HCT116 (cell line): ENCODE results near the gene PCGF5. TPM values are rescaled to one million over a fixed set of nuclear protein-coding genes. Genes with fewer than 3 reads are reported as not detected.

Experiments used
- ATAC-seq: fragments of 200-7000 bp; cut with Tn5 transposase; 2 replicates; pipeline ENCODE4 v1.9.1; 2020; ENCODE audit warnings: mild to moderate bottlenecking, moderate library complexity
- BruUV-seq: library from RNA; stranded (reverse); fragments of 400-500 nt; replicated peaks from 2 replicates; lab custom pipeline; 2021; lab: Mats Ljungman, UMichigan
- CTCF ChIA-PET: fragments of 300-600 bp; sonication (Branson Sonifier 250); formaldehyde crosslinking; loops from one replicate; lab custom pipeline; 2021; ENCODE audit warnings: antibody characterized with exemption; lab: Charles Lee
- POLR2A ChIA-PET: fragments of 300-600, 350-600 bp; sonication (Branson Sonifier 250); formaldehyde crosslinking; loops from one replicate; lab custom pipeline; 2021; ENCODE audit warnings: antibody characterized with exemption; lab: Charles Lee
- RAD21 ChIA-PET, 2 experiments: fragments of 300-600 bp; sonication (Branson Sonifier 250); formaldehyde crosslinking; loops; one replicate each; lab custom pipeline; 2023; ENCODE audit warnings: low total read pairs in 2 of 2; ENCODE audit not compliant: uncharacterized antibody in 2 of 2, unreplicated experiment in 2 of 2, low non-redundant PET in 1 of 2; lab: Charles Lee
- DNase-seq: peaks from one replicate; pipeline ENCODE4 v3.0.0-alpha.2; 2010; ENCODE audit warnings: low read depth, low spot score
- H2AFZ ChIP-seq: fragments of 200-600 bp; shearing (Covaris generic), sonication (generic); 2 replicates; pipeline ENCODE4 v1.6.1; 2017; ENCODE audit warnings: low read depth, mixed run types, mixed read lengths, antibody characterized with exemption, low read length; ENCODE audit not compliant: poor library complexity, severe bottlenecking
- H3K27ac ChIP-seq: 2 replicates; pipeline ENCODE4 v1.5.1; 2012; ENCODE audit warnings: low read depth, low read length
- H3K27me3 ChIP-seq: fragments of 200-600 bp; sonication (generic); 2 replicates; pipeline ENCODE4 v1.6.1; 2016; ENCODE audit warnings: mixed run types, low read length, mixed read lengths; ENCODE audit not compliant: insufficient read depth
- H3K36me3 ChIP-seq, 2 experiments: fragments of 200-500 bp in 1 of 2; fragments of 200-600 bp in 1 of 2; sonication (Bioruptor generic) in 1 of 2; sonication (generic) in 1 of 2; 2 replicates each; pipeline versions ENCODE4 v1.5.1 to v1.6.1; 2014 to 2016; ENCODE audit warnings: low read length in 2 of 2, inconsistent platforms in 1 of 2, mixed read lengths in 1 of 2, mixed run types in 1 of 2; ENCODE audit not compliant: insufficient read depth in 2 of 2, control insufficient read depth in 1 of 2
- H3K4me1 ChIP-seq, 2 experiments: fragments of 200-600 bp in 1 of 2; sonication (generic) in 1 of 2; 2 replicates each; pipeline versions ENCODE4 v1.5.1 to v1.6.1; 2012 to 2017; ENCODE audit warnings: low read length in 2 of 2, inconsistent platforms in 1 of 2, mild to moderate bottlenecking in 1 of 2, mixed read lengths in 1 of 2, mixed run types in 1 of 2, moderate library complexity in 1 of 2; ENCODE audit not compliant: insufficient read depth in 2 of 2, control insufficient read depth in 1 of 2
- H3K4me2 ChIP-seq: fragments of 200-600 bp; sonication (generic); 2 replicates; pipeline ENCODE4 v1.6.1; 2017; ENCODE audit warnings: mixed run types, low read length, mixed read lengths
- H3K4me3 ChIP-seq, 2 experiments: fragments of 200-600 bp in 1 of 2; sonication (generic) in 1 of 2; replicated peaks in 1 of 2; 2 replicates each; pipeline ENCODE4 v1.5.1; 2011 to 2016; ENCODE audit warnings: low read length in 2 of 2, control low read depth in 1 of 2, low read depth in 1 of 2, mild to moderate bottlenecking in 1 of 2, mixed read lengths in 1 of 2, mixed run types in 1 of 2
- H3K79me2 ChIP-seq: fragments of 200-600 bp; sonication (generic); 2 replicates; pipeline ENCODE4 v1.6.1; 2017; ENCODE audit warnings: mild to moderate bottlenecking, mixed run types, low read length, moderate library complexity, mixed read lengths; ENCODE audit not compliant: insufficient read depth
- H3K9ac ChIP-seq: fragments of 200-600 bp; sonication (generic); 2 replicates; pipeline ENCODE4 v1.6.1; 2016; ENCODE audit warnings: low read length, mixed read lengths
- H3K9me2 ChIP-seq: fragments of 200-600 bp; sonication (generic), shearing (Covaris generic); 2 replicates; pipeline ENCODE4 v1.6.1; 2017; ENCODE audit warnings: mixed run types, mild to moderate bottlenecking, moderate library complexity; ENCODE audit not compliant: insufficient read depth
- H3K9me3 ChIP-seq, 2 experiments: fragments of 200-500 bp in 1 of 2; fragments of 200-600 bp in 1 of 2; sonication (Bioruptor generic) in 1 of 2; sonication (generic) in 1 of 2; 2 replicates each; pipeline ENCODE4 v1.6.1; 2014 to 2017; ENCODE audit warnings: low read length in 2 of 2, mixed read lengths in 2 of 2, inconsistent platforms in 1 of 2, low read depth in 1 of 2, mild to moderate bottlenecking in 1 of 2, mixed run types in 1 of 2, moderate library complexity in 1 of 2; ENCODE audit not compliant: control insufficient read depth in 1 of 2, insufficient read depth in 1 of 2
- H4K20me1 ChIP-seq: fragments of 200-600 bp; sonication (generic), shearing (Covaris generic); 2 replicates; pipeline ENCODE4 v1.6.1; 2017; ENCODE audit warnings: mixed run types, mild to moderate bottlenecking, moderate library complexity; ENCODE audit not compliant: insufficient read depth
- CBX3 ChIP-seq: IDR thresholded peaks from 2 replicates; pipeline ENCODE4 v1.6.1; 2012; ENCODE audit warnings: low read depth
- EGR1 ChIP-seq: IDR thresholded peaks from 2 replicates; pipeline ENCODE4 v1.6.1; 2012; ENCODE audit warnings: low read depth
- ELF1 ChIP-seq: IDR thresholded peaks from 2 replicates; pipeline ENCODE4 v1.6.1; 2012; ENCODE audit warnings: low read depth, borderline replicate concordance
- EZH2phosphoT487 ChIP-seq: fragments of 200-600 bp; IDR thresholded peaks from 2 replicates; pipeline ENCODE4 v1.6.1; 2018; ENCODE audit warnings: antibody characterized with exemption, borderline replicate concordance
- MAX ChIP-seq: IDR thresholded peaks from 2 replicates; pipeline ENCODE4 v1.6.1; 2012
- POLR2AphosphoS5 ChIP-seq: IDR thresholded peaks from 2 replicates; pipeline ENCODE4 v1.6.1; 2011; ENCODE audit warnings: mild to moderate bottlenecking, low read depth, low read length, moderate library complexity
- RAD21 ChIP-seq: IDR thresholded peaks from 2 replicates; pipeline ENCODE4 v1.6.1; 2012; ENCODE audit warnings: low read depth, mild to moderate bottlenecking
- SIN3A ChIP-seq: IDR thresholded peaks from 2 replicates; pipeline ENCODE4 v1.6.1; 2012; ENCODE audit warnings: low read depth
- SP1 ChIP-seq: IDR thresholded peaks from 2 replicates; pipeline ENCODE4 v1.6.1; 2012; ENCODE audit warnings: low read depth
- ZBTB33 ChIP-seq: IDR thresholded peaks from 2 replicates; pipeline ENCODE4 v1.6.1; 2011; ENCODE audit warnings: mild to moderate bottlenecking, low read length, moderate library complexity; ENCODE audit not compliant: insufficient replicate concordance; ENCODE audit errors: extremely low read depth
- ZFX ChIP-seq: fragments of 450-650 bp; IDR thresholded peaks from 2 replicates; pipeline ENCODE4 v1.6.1; 2017
- ZNF274 ChIP-seq: fragments of 200-500 bp; sonication (Bioruptor generic); IDR thresholded peaks from 2 replicates; pipeline ENCODE4 v1.6.1; 2014; ENCODE audit warnings: mild to moderate bottlenecking, low read depth, low read length, inconsistent platforms
- intact Hi-C: fragments of 100-400 bp; cut with micrococcal nuclease; formaldehyde crosslinking; loops from 2 replicates; pipeline ENCODE4 v1.10.0; 2022
- total RNA-seq: library from RNA; stranded (reverse); gene quantifications from one replicate; pipeline ENCODE4 v1.2.1, GENCODE V29; 2021; ENCODE audit not compliant: unreplicated experiment
- TF ChIP-seq, protein P1 (sequence below), 3 experiments: fragments of 200-600 bp in 1 of 3; sonication (generic) in 1 of 3; IDR thresholded peaks in 2 of 3; conservative IDR thresholded peaks in 1 of 3; 2 replicates each; pipeline ENCODE4 v1.5.1; 2012 to 2017; ENCODE audit warnings: low read depth in 2 of 3, low read length in 2 of 3, antibody characterized with exemption in 1 of 3, borderline replicate concordance in 1 of 3, control low read depth in 1 of 3, mild to moderate bottlenecking in 1 of 3, mixed read lengths in 1 of 3, mixed run types in 1 of 3, moderate library complexity in 1 of 3; ENCODE audit not compliant: insufficient read depth in 1 of 3

The PCGF5 gene
- total RNA-seq, 1 experiment from 2014 or later: 27.5 TPM

- no peak for TF ChIP-seq EGR1
- TF ChIP-seq CBX3: no peak
- TF ChIP-seq, protein P1, sequence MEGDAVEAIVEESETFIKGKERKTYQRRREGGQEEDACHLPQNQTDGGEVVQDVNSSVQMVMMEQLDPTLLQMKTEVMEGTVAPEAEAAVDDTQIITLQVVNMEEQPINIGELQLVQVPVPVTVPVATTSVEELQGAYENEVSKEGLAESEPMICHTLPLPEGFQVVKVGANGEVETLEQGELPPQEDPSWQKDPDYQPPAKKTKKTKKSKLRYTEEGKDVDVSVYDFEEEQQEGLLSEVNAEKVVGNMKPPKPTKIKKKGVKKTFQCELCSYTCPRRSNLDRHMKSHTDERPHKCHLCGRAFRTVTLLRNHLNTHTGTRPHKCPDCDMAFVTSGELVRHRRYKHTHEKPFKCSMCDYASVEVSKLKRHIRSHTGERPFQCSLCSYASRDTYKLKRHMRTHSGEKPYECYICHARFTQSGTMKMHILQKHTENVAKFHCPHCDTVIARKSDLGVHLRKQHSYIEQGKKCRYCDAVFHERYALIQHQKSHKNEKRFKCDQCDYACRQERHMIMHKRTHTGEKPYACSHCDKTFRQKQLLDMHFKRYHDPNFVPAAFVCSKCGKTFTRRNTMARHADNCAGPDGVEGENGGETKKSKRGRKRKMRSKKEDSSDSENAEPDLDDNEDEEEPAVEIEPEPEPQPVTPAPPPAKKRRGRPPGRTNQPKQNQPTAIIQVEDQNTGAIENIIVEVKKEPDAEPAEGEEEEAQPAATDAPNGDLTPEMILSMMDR (IDR thresholded peaks at IDR 0.05 in 2 of 3, conservative IDR thresholded peaks at IDR 0.05 in 1 of 3; ENCODE audit: borderline replicate concordance in 1 of 3, insufficient read depth in 1 of 3, low read depth in 2 of 3, low read length in 2 of 3): no peak
- TF ChIP-seq MAX: no peak
- TF ChIP-seq ZNF274: no peak
These were observed 91.9 kb downstream of the PCGF5 start (continued) for GRCh38 chr10:91312382-91312733.

- no peak overlapping the region for H3K27ac ChIP-seq
- H3K79me2 ChIP-seq: no peaks in the 10 kb centered on the region
- ChIA-PET POLR2A (no interaction called here), CTCF (no interaction called here), RAD21 (no interaction called here)
- H3K27me3 ChIP-seq: 0 out of 2 replicates have a peak, but pooled peaks cover 6% of the 10 kb centered on the region
- no peaks in the 10 kb centered on the region for H4K20me1 ChIP-seq
- intact Hi-C loops: no loop called here
- ATAC-seq: no peak
- no peak overlapping the region for H3K9ac ChIP-seq
- H3K4me2 ChIP-seq: no peak overlapping the region
- no peaks in the 10 kb centered on the region for H3K9me3 ChIP-seq
- TF ChIP-seq ZBTB33 (no peak), POLR2AphosphoS5 (no peak), EZH2phosphoT487 (no peak), CBX3 (no peak), SP1 (no peak), RAD21 (no peak), EGR1 (no peak), SIN3A (no peak), ELF1 (no peak), ZFX (no peak)
- no peak for DNase-seq
- no TSS peak for BruUV-seq
- H3K36me3 ChIP-seq: no peaks in the 10 kb centered on the region
- H3K4me1 ChIP-seq: no peaks in the 10 kb centered on the region
- H2AFZ ChIP-seq: no peak overlapping the region
- no peaks in the 10 kb centered on the region for H3K9me2 ChIP-seq
- H3K4me3 ChIP-seq: no peak overlapping the region
These were observed 93.5 kb downstream of the PCGF5 start for GRCh38 chr10:91313796-91314485.
